ENCODE measurements around the gene SYP.

Gene SYP

GRCh38 chrX:49199906-49200771, at the start of gene SYP:
Gene SYP, minus strand, starts transcription at chrX:49200193. Its CDS starts 7 bp downstream, at chrX:49200186.
- Histone ChIP-seq H3K9me3 (no peaks in the 10 kb centered on the region), H3K36me3 (replicated peaks) (no peaks in the 10 kb centered on the region), H3K4me1 (peaks cover 5% of the 10 kb centered on the region), H3K4me3 (peak within 1 kb of the TSS; percentile 27), H3K27me3 (ENCODE audit: low read depth) (peaks cover 4% of the 10 kb centered on the region; the same call in 1 of the 2 replicates)
- peak; percentile 88 to 96 for DNase-seq (ENCODE audit: low spot score in 2 of 2)
- in situ Hi-C loops (cut with MboI; ENCODE audit: low sequenced_read_pairs), result no loop called here

- peaks cover 11% of the 10 kb centered on the region for H3K36me3 ChIP-seq (replicated peaks)
- no peaks in the 10 kb centered on the region for H3K4me1 ChIP-seq
- no peaks in the 10 kb centered on the region for H3K9me3 ChIP-seq
- H3K4me3 ChIP-seq, result no peak overlapping the region
- H3K27me3 ChIP-seq (ENCODE audit: low read depth), result no peaks in the 10 kb centered on the region
- no peak for DNase-seq (ENCODE audit: low spot score in 2 of 2)
- in situ Hi-C loops (cut with MboI; ENCODE audit: low sequenced_read_pairs), result no loop called here
Measured at GRCh38 chrX:49249616-49250015, 49.6 kb upstream of the SYP start.

GRCh38 chrX:49249071-49249470, 49.1 kb upstream of the SYP start:
- no peaks in the 10 kb centered on the region for H3K4me1 ChIP-seq
- no peak for DNase-seq (ENCODE audit: low spot score in 2 of 2)
- H3K4me3 ChIP-seq, result no peak overlapping the region
- peaks cover 11% of the 10 kb centered on the region for H3K36me3 ChIP-seq (replicated peaks)
- in situ Hi-C loops (cut with MboI; ENCODE audit: low sequenced_read_pairs), result no loop called here
- H3K9me3 ChIP-seq, result no peaks in the 10 kb centered on the region
- no peaks in the 10 kb centered on the region for H3K27me3 ChIP-seq (ENCODE audit: low read depth)

GRCh38 chrX:49247916-49248811, 48.2 kb upstream of the SYP start:
- no peaks in the 10 kb centered on the region for H3K27me3 ChIP-seq (ENCODE audit: low read depth)
- no peaks in the 10 kb centered on the region for H3K4me1 ChIP-seq
- in situ Hi-C loops (cut with MboI; ENCODE audit: low sequenced_read_pairs), result no loop called here
- H3K4me3 ChIP-seq, result no peak overlapping the region
- no peaks in the 10 kb centered on the region for H3K9me3 ChIP-seq
- peaks cover 13% of the 10 kb centered on the region for H3K36me3 ChIP-seq (replicated peaks)
- DNase-seq (ENCODE audit: low spot score in 2 of 2), result no peak

- no peaks in the 10 kb centered on the region for H3K27me3 ChIP-seq (ENCODE audit: low read depth)
- H3K36me3 ChIP-seq (replicated peaks), result peaks cover 15% of the 10 kb centered on the region
- no peaks in the 10 kb centered on the region for H3K9me3 ChIP-seq
- in situ Hi-C loops (cut with MboI; ENCODE audit: low sequenced_read_pairs), result no loop called here
- no peak overlapping the region for H3K4me3 ChIP-seq
- no peak for DNase-seq (ENCODE audit: low spot score in 2 of 2)
- H3K4me1 ChIP-seq, result no peaks in the 10 kb centered on the region
Measured at GRCh38 chrX:49247346-49247745, 47.4 kb upstream of the SYP start.

- H3K4me3 ChIP-seq, result no peak overlapping the region
- no peak for DNase-seq (ENCODE audit: low spot score in 2 of 2)
- in situ Hi-C loops (cut with MboI; ENCODE audit: low sequenced_read_pairs), result no loop called here
- no peaks in the 10 kb centered on the region for H3K27me3 ChIP-seq (ENCODE audit: low read depth)
- no peaks in the 10 kb centered on the region for H3K4me1 ChIP-seq
- H3K9me3 ChIP-seq, result no peaks in the 10 kb centered on the region
- peaks cover 15% of the 10 kb centered on the region for H3K36me3 ChIP-seq (replicated peaks)
Measured at GRCh38 chrX:49246541-49246940, 46.5 kb upstream of the SYP start.

GRCh38 chrX:49244207-49244606, 44.2 kb upstream of the SYP start:
- Histone ChIP-seq H3K36me3 (replicated peaks) (peaks cover 15% of the 10 kb centered on the region), H3K4me1 (no peaks in the 10 kb centered on the region), H3K9me3 (no peaks in the 10 kb centered on the region), H3K4me3 (no peak overlapping the region), H3K27me3 (ENCODE audit: low read depth) (no peaks in the 10 kb centered on the region)
- in situ Hi-C loops (cut with MboI; ENCODE audit: low sequenced_read_pairs), result no loop called here
- no peak for DNase-seq (ENCODE audit: low spot score in 2 of 2)

- H3K36me3 ChIP-seq (replicated peaks), result peaks cover 15% of the 10 kb centered on the region
- no peak for DNase-seq (ENCODE audit: low spot score in 2 of 2)
- no peaks in the 10 kb centered on the region for H3K4me1 ChIP-seq
- in situ Hi-C loops (cut with MboI; ENCODE audit: low sequenced_read_pairs), result no loop called here
- no peaks in the 10 kb centered on the region for H3K9me3 ChIP-seq
- no peak overlapping the region for H3K4me3 ChIP-seq
- H3K27me3 ChIP-seq (ENCODE audit: low read depth), result no peaks in the 10 kb centered on the region
Measured at GRCh38 chrX:49243166-49243565, 43.2 kb upstream of the SYP start.

- Histone ChIP-seq H3K4me1 (no peaks in the 10 kb centered on the region), H3K9me3 (no peaks in the 10 kb centered on the region), H3K27me3 (ENCODE audit: low read depth) (no peaks in the 10 kb centered on the region), H3K4me3 (no peak overlapping the region), H3K36me3 (replicated peaks) (peaks cover 15% of the 10 kb centered on the region)
- DNase-seq (ENCODE audit: low spot score in 2 of 2), result no peak
- in situ Hi-C loops (cut with MboI; ENCODE audit: low sequenced_read_pairs), result no loop called here
Measured at GRCh38 chrX:49242545-49243066, 42.6 kb upstream of the SYP start.

GRCh38 chrX:49238735-49239134, 38.7 kb upstream of the SYP start:
- Histone ChIP-seq H3K27me3 (ENCODE audit: low read depth) (no peaks in the 10 kb centered on the region), H3K4me1 (no peaks in the 10 kb centered on the region), H3K4me3 (no peak overlapping the region), H3K9me3 (no peaks in the 10 kb centered on the region), H3K36me3 (replicated peaks) (peaks cover 4% of the 10 kb centered on the region; the same call in 1 of the 2 replicates)
- DNase-seq (ENCODE audit: low spot score in 2 of 2), result no peak
- in situ Hi-C loops (cut with MboI; ENCODE audit: low sequenced_read_pairs), result no loop called here

- H3K36me3 ChIP-seq (replicated peaks), result no peaks in the 10 kb centered on the region
- no peak for DNase-seq (ENCODE audit: low spot score in 2 of 2)
- in situ Hi-C loops (cut with MboI; ENCODE audit: low sequenced_read_pairs), result no loop called here
Measured at GRCh38 chrX:49237060-49237459, 37.1 kb upstream of the SYP start.

GRCh38 chrX:49233887-49234555, 34.0 kb upstream of the SYP start:
- no peak overlapping the region for H3K4me3 ChIP-seq
- no peaks in the 10 kb centered on the region for H3K27me3 ChIP-seq (ENCODE audit: low read depth)
- H3K9me3 ChIP-seq, result no peaks in the 10 kb centered on the region
- no peak for DNase-seq (ENCODE audit: low spot score in 2 of 2)
- in situ Hi-C loops (cut with MboI; ENCODE audit: low sequenced_read_pairs), result no loop called here
- H3K4me1 ChIP-seq, result no peaks in the 10 kb centered on the region
- H3K36me3 ChIP-seq (replicated peaks), result no peaks in the 10 kb centered on the region

More at GRCh38 chrX:49237060-49237459, 37.1 kb upstream of the SYP start:
- Histone ChIP-seq H3K27me3 (ENCODE audit: low read depth) (no peaks in the 10 kb centered on the region), H3K9me3 (no peaks in the 10 kb centered on the region), H3K4me3 (no peak overlapping the region), H3K4me1 (no peaks in the 10 kb centered on the region)

- Histone ChIP-seq H3K27me3 (ENCODE audit: low read depth) (no peaks in the 10 kb centered on the region), H3K4me1 (no peaks in the 10 kb centered on the region), H3K4me3 (no peak within 1 kb of the TSS), H3K36me3 (replicated peaks) (no peaks in the 10 kb centered on the region), H3K9me3 (no peaks in the 10 kb centered on the region)
- DNase-seq (ENCODE audit: low spot score in 2 of 2), result peak in 1 of 2 experiments; percentile 24
- in situ Hi-C loops (cut with MboI; ENCODE audit: low sequenced_read_pairs), result no loop called here
Measured at GRCh38 chrX:49233176-49233575, 33.2 kb upstream of the SYP start, which contains the start of gene CACNA1F. Gene CACNA1F, minus strand, starts transcription at chrX:49233340. Its CDS starts 31 bp downstream, at chrX:49233309.

Measured in HAP-1 (cell line).